ENCODE results near the gene ATP5F1D. TPM values are rescaled to one million over a fixed set of nuclear protein-coding genes. Genes with fewer than 3 reads are reported as not detected.
A peak's percentile ranks its signal among the peaks of the same experiment; 100 is the strongest.
"Not testable (repeated sequence)": the region's sequence is repeated elsewhere in the genome, so short reads cannot be mapped to it uniquely, and the experiment has no call there.

Gene ATP5F1D
- total and polyA plus RNA-seq, 2 of the 13 experiments (the other 11 are each of a cell fraction or from before 2014, with no cell fraction given): 39.4 to 78.7 TPM

- H3K9me3 ChIP-seq (ENCODE audit: low read length); DNase-seq (ENCODE audit: low spot score); H3K9ac ChIP-seq (ENCODE audit: insufficient read depth, low read depth, low read length); in situ Hi-C loops (cut with HindIII; ENCODE audit: extremely low pct_ligation_motif_present, low pct_unique_long_range_greater_than_20kb); H3K4me2 ChIP-seq (ENCODE audit: low read depth, low read length); intact Hi-C loops (cut with micrococcal nuclease; ENCODE audit: unreplicated experiment); H3K36me3 ChIP-seq (replicated peaks in 1 of 2; ENCODE audit: control insufficient read depth in 1 of 2, insufficient read depth in 2 of 2, low read length in 2 of 2); BruUV-seq (replicated peaks); FAIRE-seq; H3K27ac ChIP-seq (ENCODE audit: extremely low read length, insufficient read depth, low read length); H3K79me2 ChIP-seq (ENCODE audit: insufficient read depth, low read length); H4K20me1 ChIP-seq (ENCODE audit: insufficient read depth, low read length); H3K4me3 ChIP-seq (replicated peaks in 1 of 3; ENCODE audit: insufficient read depth in 1 of 3, low read depth in 2 of 3, low read length in 3 of 3); ATAC-seq; H3K27me3 ChIP-seq (ENCODE audit: control insufficient read depth in 1 of 2, insufficient read depth in 2 of 2, low read length in 2 of 2); CTCF ChIA-PET (ENCODE audit: low intra/inter-chr PET ratio, low total read pairs); H2AFZ ChIP-seq (ENCODE audit: low read length): not testable (repeated sequence)
- POLR2A ChIA-PET: interaction anchor here (1.1 kb wide), 1 partner anchor 174 kb away, joined by 3 read pairs; the partner anchor contains the start of gene CNN2
- 41% methylated on average over 4 of the region's 4 CpGs for WGBS (ENCODE audit: low lambda C conversion rate)
- H3K4me1 ChIP-seq (ENCODE audit: insufficient read depth, low read length): peaks cover 41% of the 10 kb centered on the region
- TF ChIP-seq ZNF121 (CRISPR knock-in tag; IDR thresholded peaks at IDR 0.05) (0 out of 2 replicates have a peak, but pooled peaks have one; percentile 12), ZNF770 (CRISPR knock-in tag; IDR thresholded peaks at IDR 0.05) (peak; percentile 21; the same call in 1 of the 2 replicates), ZNF441 (CRISPR knock-in tag; IDR thresholded peaks at IDR 0.05; ENCODE audit: borderline replicate concordance) (peak; percentile 72)
Observed at GRCh38 chr19:1200614-1201013, 40.9 kb upstream of the ATP5F1D start.

All from HepG2 (cell line).